Measurements from ENCODE around the gene IMP4. TPM values are rescaled to one million over a fixed set of nuclear protein-coding genes. Genes with fewer than 3 reads are reported as not detected.

The IMP4 gene
- total and polyA plus RNA-seq, 2 of the 8 experiments (the other 6 are each of a cell fraction or from before 2014, with no cell fraction given) = 96.8 to 194 TPM

DNA sequence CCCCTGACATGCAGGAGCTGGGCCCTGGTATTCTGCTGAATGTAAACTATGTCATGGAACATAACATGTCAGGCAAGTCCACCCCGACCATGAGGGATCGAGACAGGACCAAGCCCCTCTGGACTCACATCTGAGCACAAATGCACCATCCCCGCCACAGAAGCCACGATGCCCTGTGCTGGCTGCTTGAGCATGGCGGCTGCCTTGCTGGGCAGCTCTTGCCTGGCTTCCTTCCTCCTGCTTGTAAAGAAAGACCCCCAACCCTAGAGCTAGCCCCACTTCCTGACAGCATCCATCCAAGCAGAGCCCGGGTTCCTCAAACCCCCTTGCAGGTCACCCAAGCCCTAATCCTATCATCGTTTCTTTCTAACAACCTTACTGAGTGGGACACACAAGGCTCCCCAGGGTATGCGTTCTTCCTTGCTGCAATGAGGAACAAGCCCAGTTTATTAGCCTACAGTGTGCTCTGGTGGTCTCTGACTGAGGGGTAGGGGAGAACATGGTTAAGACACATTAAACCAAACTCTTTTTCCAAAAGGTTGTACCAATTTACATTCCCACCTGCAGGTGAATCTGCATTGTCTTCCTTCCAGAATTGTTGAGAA lies 39.7 kb downstream of the IMP4 start:
- Histone ChIP-seq H3K79me2 (ENCODE audit: control insufficient read depth in 1 of 2, insufficient read depth in 2 of 2, low read length in 2 of 2) (no peaks in the 10 kb centered on the region), H3K4ac (replicated peaks; ENCODE audit: insufficient read length, low read depth, low read length) (no peak overlapping the region), H2BK20ac (ENCODE audit: low read length) (no peak overlapping the region), H4K8ac (ENCODE audit: extremely low read depth, insufficient read depth, low read length) (no peak overlapping the region), H3K27me3 (replicated peaks in 1 of 4; ENCODE audit: control insufficient read depth in 3 of 4, extremely low read depth in 1 of 4, insufficient read depth in 3 of 4, low read length in 3 of 4) (no peaks in the 10 kb centered on the region), H3K36me3 (ENCODE audit: control insufficient read depth in 2 of 4, insufficient read depth in 4 of 4, low read length in 3 of 4) (no peaks in the 10 kb centered on the region), H3K9me3 (ENCODE audit: insufficient read depth in 2 of 2, low read depth in 1 of 2, low read length in 1 of 2) (no peaks in the 10 kb centered on the region), H3K4me3 (ENCODE audit: extremely low read depth in 1 of 4, insufficient read depth in 2 of 4, low read depth in 3 of 4, low read length in 4 of 4) (no peak overlapping the region), H2BK15ac (ENCODE audit: low read length) (no peak overlapping the region), H3K4me2 (ENCODE audit: insufficient read depth in 1 of 2, low read depth in 2 of 2, low read length in 2 of 2) (no peak overlapping the region), H3K23me2 (ENCODE audit: low read depth, low read length) (no peaks in the 10 kb centered on the region), H2BK5ac (ENCODE audit: low read depth, low read length) (no peak overlapping the region), H2BK120ac (replicated peaks; ENCODE audit: low read depth, low read length) (no peak overlapping the region), H3K56ac (replicated peaks; ENCODE audit: insufficient read length, low read depth, low read length) (no peak overlapping the region), H4K91ac (replicated peaks; ENCODE audit: insufficient read length, low read length) (no peak overlapping the region), H3K27ac (ENCODE audit: low read depth, low read length) (no peak overlapping the region), H3K79me1 (ENCODE audit: low read depth, low read length) (no peaks in the 10 kb centered on the region), H3K18ac (ENCODE audit: extremely low read depth, low read length) (no peak overlapping the region), H2BK12ac (ENCODE audit: low read depth, low read length) (no peak overlapping the region), H3K9ac (replicated peaks in 1 of 4; ENCODE audit: extremely low read depth in 1 of 4, low read depth in 3 of 4, low read length in 3 of 4) (no peak overlapping the region), H3K4me1 (replicated peaks in 1 of 4; ENCODE audit: control insufficient read depth in 3 of 4, insufficient read depth in 4 of 4, low read length in 3 of 4) (no peaks in the 10 kb centered on the region), H4K20me1 (replicated peaks in 1 of 2; ENCODE audit: control insufficient read depth in 1 of 2, insufficient read depth in 2 of 2, low read length in 2 of 2) (peaks cover 0 to 5% of the 10 kb centered on the region in 2 experiments), H2AFZ (ENCODE audit: low read length) (no peak overlapping the region), H3K23ac (ENCODE audit: insufficient read length) (no peak overlapping the region), H4K5ac (ENCODE audit: insufficient read length, low read depth, low read length) (no peak overlapping the region), H3K14ac (ENCODE audit: insufficient read length) (no peak overlapping the region), H2AK5ac (ENCODE audit: low read depth, low read length) (no peak overlapping the region)
- FAIRE-seq (no peak), DNase-seq (ENCODE audit: low read depth in 1 of 2, low spot score in 2 of 2) (no peak)
- WGBS, 2 experiments (ENCODE audit: extremely low coverage in 1 of 2, insufficient coverage in 1 of 2, insufficient read length in 1 of 2, insufficient replicate concordance in 2 of 2, low coverage in 1 of 2, low lambda C conversion rate in 2 of 2, missing lambda C conversion rate in 1 of 2) = 95% methylated on average over 8 of the region's 8 CpGs; no CpG with 5 or more reads in 1 of the 2 experiments
- TF ChIP-seq, protein P1, sequence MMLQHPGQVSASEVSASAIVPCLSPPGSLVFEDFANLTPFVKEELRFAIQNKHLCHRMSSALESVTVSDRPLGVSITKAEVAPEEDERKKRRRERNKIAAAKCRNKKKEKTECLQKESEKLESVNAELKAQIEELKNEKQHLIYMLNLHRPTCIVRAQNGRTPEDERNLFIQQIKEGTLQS (IDR thresholded peaks at IDR 0.05; ENCODE audit: insufficient read depth, low read depth, low read length) = no peak
- TF ChIP-seq SIN3A (conservative IDR thresholded peaks at IDR 0.05 in 1 of 2, IDR thresholded peaks at IDR 0.05 in 1 of 2; ENCODE audit: low read depth in 1 of 2, low read length in 2 of 2) (no peak), TAF7 (optimal IDR thresholded peaks at IDR 0.05; ENCODE audit: borderline replicate concordance, low read depth, low read length) (no peak), SP4 (IDR thresholded peaks at IDR 0.05; ENCODE audit: low read length) (no peak), RNF2 (IDR thresholded peaks at IDR 0.05; ENCODE audit: borderline replicate concordance, low read depth, low read length, missing control alignments, poor library complexity, severe bottlenecking) (no peak), CHD1 (IDR thresholded peaks at IDR 0.05; ENCODE audit: low read depth, low read length) (no peak), RFX5 (IDR thresholded peaks at IDR 0.05; ENCODE audit: borderline replicate concordance, low read depth, low read length) (no peak), TEAD4 (IDR thresholded peaks at IDR 0.05; ENCODE audit: low read depth, low read length) (no peak), SP1 (IDR thresholded peaks at IDR 0.05; ENCODE audit: low read depth, low read length) (no peak), RBBP5 (IDR thresholded peaks at IDR 0.05; ENCODE audit: borderline replicate concordance, low read depth, low read length) (no peak)
- ChIA-PET POLR2A (ENCODE audit: partially characterized antibody) (no interaction called here), CTCF (ENCODE audit: partially characterized antibody) (interaction anchor here (1.5 kb wide), 1 partner anchor 10 kb away, joined by 4 read pairs; no protein-coding TSS in a partner anchor)

Measured in H1 (cell line).